ENCODE data around the gene SERPINA5. TPM values are rescaled to one million over a fixed set of nuclear protein-coding genes. Genes with fewer than 3 reads are reported as not detected.

Gene SERPINA5
- total RNA-seq, 1 donor from 2014 or later = 3.5 TPM

GRCh38 chr14:94545131-94545841 is 35.9 kb upstream of the SERPINA5 start:
- peaks cover 8% of the 10 kb centered on the region for H3F3A ChIP-seq (ENCODE audit: low read depth)
- H3K4me3 ChIP-seq = no peak overlapping the region
- no peak overlapping the region for H3K9ac ChIP-seq
- DNase-seq (ENCODE audit: low spot score) = peak; percentile 62
- TF ChIP-seq EZH2phosphoT487 (IDR thresholded peaks at IDR 0.05) (no peak), CTCF (IDR thresholded peaks at IDR 0.05) (no peak), EZH2 (IDR thresholded peaks at IDR 0.05) (no peak)
- peaks cover 36% of the 10 kb centered on the region for H3K4me1 Mint-ChIP-seq
- no peak overlapping the region for H3K27ac Mint-ChIP-seq
- no peaks in the 10 kb centered on the region for H3K36me3 Mint-ChIP-seq
- H3K27me3 ChIP-seq = no peaks in the 10 kb centered on the region
- H3K4me2 ChIP-seq = no peak overlapping the region
- no peak overlapping the region for H2AFZ ChIP-seq (replicated peaks)
- no peaks in the 10 kb centered on the region for H3K36me3 ChIP-seq
- no peaks in the 10 kb centered on the region for H4K20me1 ChIP-seq (ENCODE audit: low read depth)
- no peak overlapping the region for H3K27ac ChIP-seq
- no peak overlapping the region for H3K4me3 Mint-ChIP-seq
- no peaks in the 10 kb centered on the region for H3K9me3 ChIP-seq (ENCODE audit: low read depth)
- H3K4me1 ChIP-seq = peaks cover 6% of the 10 kb centered on the region
- H3K27me3 Mint-ChIP-seq (ENCODE audit: insufficient read depth, low read depth) = peaks cover 12% of the 10 kb centered on the region
- H3K79me2 ChIP-seq (ENCODE audit: low read depth) = no peaks in the 10 kb centered on the region
- peaks cover 2% of the 10 kb centered on the region for H3K9me3 Mint-ChIP-seq

- Histone ChIP-seq H3K4me2 (no peak overlapping the region), H3K9ac (no peak overlapping the region), H3K9me3 (ENCODE audit: low read depth) (no peaks in the 10 kb centered on the region), H4K20me1 (ENCODE audit: low read depth) (no peaks in the 10 kb centered on the region), H3K79me2 (ENCODE audit: low read depth) (no peaks in the 10 kb centered on the region), H3K36me3 (no peaks in the 10 kb centered on the region), H3F3A (ENCODE audit: low read depth) (peaks cover 12% of the 10 kb centered on the region), H2AFZ (replicated peaks) (no peak overlapping the region), H3K27me3 (no peaks in the 10 kb centered on the region), H3K4me3 (no peak overlapping the region), H3K4me1 (peaks cover 4% of the 10 kb centered on the region), H3K27ac (no peak overlapping the region)
- Mint-ChIP-seq H3K4me3 (no peak overlapping the region), H3K4me1 (peaks cover 29% of the 10 kb centered on the region), H3K27ac (no peak overlapping the region), H3K9me3 (peaks cover 3% of the 10 kb centered on the region), H3K27me3 (ENCODE audit: insufficient read depth, low read depth) (peaks cover 11% of the 10 kb centered on the region), H3K36me3 (no peaks in the 10 kb centered on the region)
- DNase-seq (ENCODE audit: low spot score) = no peak
- TF ChIP-seq EZH2phosphoT487 (IDR thresholded peaks at IDR 0.05) = no peak
Observed at GRCh38 chr14:94547151-94547680, 34.0 kb upstream of the SERPINA5 start.

- no peaks in the 10 kb centered on the region for H3K79me2 ChIP-seq (ENCODE audit: low read depth)
- H3K4me2 ChIP-seq = no peak overlapping the region
- no peak overlapping the region for H2AFZ ChIP-seq (replicated peaks)
- no peaks in the 10 kb centered on the region for H3K9me3 ChIP-seq (ENCODE audit: low read depth)
- H3K36me3 ChIP-seq = no peaks in the 10 kb centered on the region
- peaks cover 12% of the 10 kb centered on the region for H3F3A ChIP-seq (ENCODE audit: low read depth)
- no peaks in the 10 kb centered on the region for H4K20me1 ChIP-seq (ENCODE audit: low read depth)
- peaks cover 10% of the 10 kb centered on the region for H3K27me3 Mint-ChIP-seq (ENCODE audit: insufficient read depth, low read depth)
- H3K4me1 Mint-ChIP-seq = peaks cover 29% of the 10 kb centered on the region
- H3K36me3 Mint-ChIP-seq = no peaks in the 10 kb centered on the region
- TF ChIP-seq CTCF (IDR thresholded peaks at IDR 0.05) = no peak
- no peak for TF ChIP-seq EZH2phosphoT487 (IDR thresholded peaks at IDR 0.05)
- TF ChIP-seq EZH2 (IDR thresholded peaks at IDR 0.05) = no peak
- H3K4me1 ChIP-seq = peaks cover 4% of the 10 kb centered on the region
- H3K9ac ChIP-seq = no peak overlapping the region
- no peak overlapping the region for H3K27ac ChIP-seq
- H3K4me3 Mint-ChIP-seq = no peak overlapping the region
- H3K27me3 ChIP-seq = no peaks in the 10 kb centered on the region
- H3K4me3 ChIP-seq = no peak overlapping the region
- H3K9me3 Mint-ChIP-seq = peaks cover 8% of the 10 kb centered on the region
- DNase-seq (ENCODE audit: low spot score) = no peak
- peak overlapping the region; percentile 38 for H3K27ac Mint-ChIP-seq
Observed at GRCh38 chr14:94547726-94548125, 33.5 kb upstream of the SERPINA5 start.
